OCI-LY7 (cell line): ENCODE measurements around the gene SLC25A21.

Experiments
- EZH2phosphoT487 ChIP-seq: fragments of 200-600 bp; sonication (generic); IDR thresholded peaks from 2 replicates; pipeline ENCODE4 v1.6.1; 2018; ENCODE audit warnings: low read depth, borderline replicate concordance, mild to moderate bottlenecking, mixed run types, antibody characterized with exemption, low read length, moderate library complexity, mixed read lengths
- TF ChIP-seq, protein P1 (sequence below): fragments of 200-600 bp; sonication (generic); conservative IDR thresholded peaks from 2 replicates; pipeline ENCODE4 v1.5.1; 2014; ENCODE audit warnings: mild to moderate bottlenecking, antibody characterized with exemption, low read length, moderate library complexity, mixed read lengths

DNA sequence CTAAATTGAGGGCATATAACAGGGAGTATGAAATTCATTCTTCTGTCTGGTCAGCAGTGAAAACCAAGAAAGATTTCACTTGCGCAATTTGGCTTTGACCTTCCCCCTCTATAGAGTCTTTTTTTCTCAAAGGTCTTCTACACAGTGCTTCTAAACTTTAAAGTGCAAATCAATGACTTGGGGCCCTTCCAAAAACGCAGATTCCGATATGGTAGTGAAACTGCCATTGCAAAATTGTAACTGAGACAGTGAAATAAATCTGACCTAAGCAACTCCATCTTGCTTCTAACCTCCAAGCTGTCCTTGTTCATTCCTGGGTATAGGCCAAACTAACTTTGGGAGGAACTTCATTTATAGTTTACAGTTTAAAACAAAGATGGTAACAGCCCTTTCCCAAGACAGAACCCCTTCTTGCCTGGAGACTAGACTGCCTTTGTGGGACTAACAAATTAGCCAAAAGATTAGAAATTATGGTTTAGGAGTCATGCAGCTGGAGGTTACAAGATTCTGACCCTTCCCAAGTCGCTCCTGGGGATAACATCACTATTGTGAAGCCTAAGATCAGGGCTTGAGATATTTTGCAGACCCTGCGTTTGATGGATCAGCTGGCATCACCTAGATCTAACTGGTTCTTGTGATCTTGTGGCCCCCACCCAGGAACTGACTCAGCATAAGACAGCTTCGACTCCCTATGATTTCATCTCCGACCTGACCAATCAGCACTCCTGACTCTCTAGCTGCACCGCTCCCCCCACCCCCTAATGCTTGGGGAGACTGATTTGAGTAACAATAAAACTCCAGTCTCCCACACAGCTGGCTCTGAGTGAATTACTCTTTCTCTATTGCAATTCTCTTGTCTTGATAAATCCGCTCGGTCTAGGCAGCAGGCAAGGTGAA is 5.0 kb downstream of the SLC25A21 start:
- TF ChIP-seq, protein P1, sequence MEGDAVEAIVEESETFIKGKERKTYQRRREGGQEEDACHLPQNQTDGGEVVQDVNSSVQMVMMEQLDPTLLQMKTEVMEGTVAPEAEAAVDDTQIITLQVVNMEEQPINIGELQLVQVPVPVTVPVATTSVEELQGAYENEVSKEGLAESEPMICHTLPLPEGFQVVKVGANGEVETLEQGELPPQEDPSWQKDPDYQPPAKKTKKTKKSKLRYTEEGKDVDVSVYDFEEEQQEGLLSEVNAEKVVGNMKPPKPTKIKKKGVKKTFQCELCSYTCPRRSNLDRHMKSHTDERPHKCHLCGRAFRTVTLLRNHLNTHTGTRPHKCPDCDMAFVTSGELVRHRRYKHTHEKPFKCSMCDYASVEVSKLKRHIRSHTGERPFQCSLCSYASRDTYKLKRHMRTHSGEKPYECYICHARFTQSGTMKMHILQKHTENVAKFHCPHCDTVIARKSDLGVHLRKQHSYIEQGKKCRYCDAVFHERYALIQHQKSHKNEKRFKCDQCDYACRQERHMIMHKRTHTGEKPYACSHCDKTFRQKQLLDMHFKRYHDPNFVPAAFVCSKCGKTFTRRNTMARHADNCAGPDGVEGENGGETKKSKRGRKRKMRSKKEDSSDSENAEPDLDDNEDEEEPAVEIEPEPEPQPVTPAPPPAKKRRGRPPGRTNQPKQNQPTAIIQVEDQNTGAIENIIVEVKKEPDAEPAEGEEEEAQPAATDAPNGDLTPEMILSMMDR = no peak
- no peak for TF ChIP-seq EZH2phosphoT487
